ENCODE results near the gene RALBP1. TPM values are rescaled to one million over a fixed set of nuclear protein-coding genes. Genes with fewer than 3 reads are reported as not detected.
"Not testable (repeated sequence)": the region's sequence is repeated elsewhere in the genome, so short reads cannot be mapped to it uniquely, and the experiment has no call there.

Gene RALBP1
- total and polyA plus RNA-seq, 2 of the 8 experiments (the other 6 are each of a cell fraction or from before 2014, with no cell fraction given): 40.3 to 67.8 TPM

- not testable (repeated sequence) for H3K56ac ChIP-seq (replicated peaks; ENCODE audit: insufficient read length, low read depth, low read length); H3K9me3 ChIP-seq (ENCODE audit: insufficient read depth in 2 of 2, low read depth in 1 of 2, low read length in 1 of 2); DNase-seq (ENCODE audit: low read depth in 1 of 2, low spot score in 2 of 2); H2BK15ac ChIP-seq (ENCODE audit: low read length); FAIRE-seq; H3K23me2 ChIP-seq (ENCODE audit: low read depth, low read length); H2BK120ac ChIP-seq (replicated peaks; ENCODE audit: low read depth, low read length); H4K5ac ChIP-seq (ENCODE audit: insufficient read length, low read depth, low read length); H2BK5ac ChIP-seq (ENCODE audit: low read depth, low read length); H3K36me3 ChIP-seq (ENCODE audit: control insufficient read depth in 2 of 4, insufficient read depth in 4 of 4, low read length in 3 of 4); H3K4me1 ChIP-seq (replicated peaks in 1 of 4; ENCODE audit: control insufficient read depth in 3 of 4, insufficient read depth in 4 of 4, low read length in 3 of 4); H3K27ac ChIP-seq (ENCODE audit: low read depth, low read length); H3K4me2 ChIP-seq (ENCODE audit: insufficient read depth in 1 of 2, low read depth in 2 of 2, low read length in 2 of 2); H3K27me3 ChIP-seq (replicated peaks in 1 of 4; ENCODE audit: control insufficient read depth in 3 of 4, extremely low read depth in 1 of 4, insufficient read depth in 3 of 4, low read length in 3 of 4); H3K9ac ChIP-seq (replicated peaks in 1 of 4; ENCODE audit: extremely low read depth in 1 of 4, low read depth in 3 of 4, low read length in 3 of 4); H3K18ac ChIP-seq (ENCODE audit: extremely low read depth, low read length); H2AFZ ChIP-seq (ENCODE audit: low read length); H4K91ac ChIP-seq (replicated peaks; ENCODE audit: insufficient read length, low read length); H3K79me1 ChIP-seq (ENCODE audit: low read depth, low read length); H3K4ac ChIP-seq (replicated peaks; ENCODE audit: insufficient read length, low read depth, low read length); H3K4me3 ChIP-seq (ENCODE audit: extremely low read depth in 1 of 4, insufficient read depth in 2 of 4, low read depth in 3 of 4, low read length in 4 of 4); H3K23ac ChIP-seq (ENCODE audit: insufficient read length); H4K20me1 ChIP-seq (replicated peaks in 1 of 2; ENCODE audit: control insufficient read depth in 1 of 2, insufficient read depth in 2 of 2, low read length in 2 of 2); H2AK5ac ChIP-seq (ENCODE audit: low read depth, low read length); H4K8ac ChIP-seq (ENCODE audit: extremely low read depth, insufficient read depth, low read length); H3K14ac ChIP-seq (ENCODE audit: insufficient read length); H2BK12ac ChIP-seq (ENCODE audit: low read depth, low read length); H2BK20ac ChIP-seq (ENCODE audit: low read length)
- CTCF ChIA-PET (ENCODE audit: partially characterized antibody): interaction anchor here (0.7 kb wide), 1 partner anchor 166 kb away, joined by 3 read pairs; no protein-coding TSS in a partner anchor
- POLR2A ChIA-PET (ENCODE audit: partially characterized antibody): interaction anchor here (0.5 kb wide), 1 partner anchor 1068 kb away, joined by 4 read pairs; no protein-coding TSS in a partner anchor
- WGBS, 2 experiments (ENCODE audit: extremely low coverage in 1 of 2, insufficient coverage in 1 of 2, insufficient read length in 1 of 2, insufficient replicate concordance in 2 of 2, low coverage in 1 of 2, low lambda C conversion rate in 2 of 2, missing lambda C conversion rate in 1 of 2): 73% methylated on average over 2 of the region's 2 CpGs; no CpG with 5 or more reads in 1 of the 2 experiments
- H3K79me2 ChIP-seq (ENCODE audit: control insufficient read depth in 1 of 2, insufficient read depth in 2 of 2, low read length in 2 of 2): peaks cover 0 to 91% of the 10 kb centered on the region in 2 experiments; a peak in 2 of 4 replicates
Observed at GRCh38 chr18:9484856-9485255, 9.5 kb downstream of the RALBP1 start.

Measured in H1 (cell line).